SK-N-SH (cell line): ENCODE results near the gene XIRP2.

ENCODE experiments used
- CTCF ChIP-seq: fragments of 200-600 bp; sonication (generic); IDR thresholded peaks from 2 replicates; pipeline ENCODE4 v1.6.1; 2017; ENCODE audit warnings: antibody characterized with exemption, mild to moderate bottlenecking, moderate library complexity
- MAX ChIP-seq: IDR thresholded peaks from 2 replicates; pipeline ENCODE4 v1.4.0; 2012; ENCODE audit warnings: low read depth
- RAD21 ChIP-seq: IDR thresholded peaks from 2 replicates; pipeline ENCODE4 v1.6.1; 2012; ENCODE audit warnings: mild to moderate bottlenecking, low read length
- RFX5 ChIP-seq: IDR thresholded peaks from 2 replicates; pipeline ENCODE4 v1.6.1; 2012; ENCODE audit warnings: mild to moderate bottlenecking, improper control_type of control experiment, low read length

GRCh38 chr2:167052825-167053224 lies 164.5 kb downstream of the XIRP2 start:
- TF ChIP-seq RAD21 (no peak), CTCF (no peak), MAX (no peak), RFX5 (no peak)
